ENCODE results near the gene ZBTB11. TPM values are rescaled to one million over a fixed set of nuclear protein-coding genes. Genes with fewer than 3 reads are reported as not detected.
"Not testable (repeated sequence)": the region's sequence is repeated elsewhere in the genome, so short reads cannot be mapped to it uniquely, and the experiment has no call there.

Gene ZBTB11
- polyA plus RNA-seq, 10 donors: 12.6 to 18.7 (median 16.8) TPM

GRCh38 chr3:101623656-101624055 is 53.3 kb downstream of the ZBTB11 start:
- DNase-seq: no peak

GRCh38 chr3:101619734-101620133 is 57.2 kb downstream of the ZBTB11 start:
- DNase-seq: no peak

DNA sequence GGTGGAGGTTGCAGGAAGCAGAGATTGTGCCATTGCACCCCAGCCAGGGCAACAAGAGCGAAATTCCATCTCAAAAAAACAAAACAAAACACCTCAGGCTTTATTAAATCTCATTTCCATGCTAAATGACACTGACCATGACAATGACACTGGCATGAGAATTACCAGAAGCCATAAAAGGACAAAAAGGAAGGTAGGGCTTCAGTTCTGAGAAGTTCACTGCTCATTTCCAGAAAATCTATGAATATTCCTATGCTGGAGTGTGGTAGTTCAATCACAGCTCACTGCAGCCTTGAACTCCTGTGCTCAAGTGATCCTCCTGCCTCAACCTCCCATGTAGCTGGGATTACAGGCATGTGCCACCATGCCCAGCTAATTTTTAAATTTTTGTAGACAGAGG is 58.2 kb downstream of the ZBTB11 start:
- DNase-seq: no peak

DNA sequence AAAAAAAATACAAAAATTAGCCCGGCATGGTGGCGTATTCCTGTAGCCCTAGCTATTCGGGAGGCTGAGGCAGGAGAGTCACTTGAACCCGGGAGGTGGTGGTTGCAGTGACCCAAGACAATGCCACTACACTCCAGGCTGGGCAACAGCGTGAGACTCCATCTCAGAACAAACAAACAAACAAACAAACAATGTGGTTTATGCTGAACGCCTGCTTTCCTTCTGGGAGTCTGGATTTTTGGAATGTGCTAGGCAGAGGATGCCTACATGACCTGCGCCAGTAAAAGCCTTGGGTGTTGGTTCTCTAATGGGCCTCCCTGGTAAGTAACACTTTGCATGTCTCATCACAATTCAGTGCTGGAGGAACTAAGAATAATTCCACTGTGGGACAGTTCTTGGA is 59.5 kb downstream of the ZBTB11 start:
- DNase-seq: no peak

DNA sequence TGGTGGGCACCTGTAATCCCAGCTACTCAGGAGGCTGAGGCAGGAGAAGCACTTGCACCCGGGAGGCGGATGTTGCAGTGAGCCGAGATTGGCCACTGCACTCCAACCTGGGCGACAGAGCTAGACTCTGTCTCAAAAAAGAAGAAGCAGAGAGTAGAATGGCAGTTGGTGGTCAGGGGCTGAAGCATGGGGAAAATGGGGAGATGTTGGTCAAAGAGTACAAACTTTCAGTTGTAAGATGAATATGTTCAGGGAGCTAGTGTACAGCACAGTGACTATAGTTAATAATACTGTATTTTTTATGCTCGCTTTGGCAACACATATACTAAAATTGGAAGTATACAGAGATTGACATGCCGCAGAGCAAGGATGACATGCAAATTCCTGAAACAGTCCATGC is 61.4 kb downstream of the ZBTB11 start:
- DNase-seq: no peak

DNA sequence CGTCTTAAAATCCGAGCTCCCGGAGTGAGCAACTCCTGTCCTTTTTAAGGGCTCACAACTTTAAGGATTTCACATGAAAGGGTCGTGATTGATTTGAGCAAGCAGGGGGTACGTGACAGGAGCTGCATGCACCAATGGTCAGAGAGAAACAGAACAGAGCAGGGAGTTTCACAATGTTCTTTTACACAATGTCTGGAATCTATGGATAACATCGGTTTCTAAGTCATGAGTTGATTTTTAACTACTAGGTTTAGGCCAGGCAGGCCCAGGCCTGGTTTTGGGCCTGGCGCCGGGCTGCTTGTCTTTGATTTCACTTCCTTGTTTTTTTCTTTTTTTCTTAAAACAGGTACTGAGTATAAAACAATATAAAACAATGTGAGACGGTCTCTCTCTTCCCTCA is 63.9 kb downstream of the ZBTB11 start:
- DNase-seq: not testable (repeated sequence)

DNA sequence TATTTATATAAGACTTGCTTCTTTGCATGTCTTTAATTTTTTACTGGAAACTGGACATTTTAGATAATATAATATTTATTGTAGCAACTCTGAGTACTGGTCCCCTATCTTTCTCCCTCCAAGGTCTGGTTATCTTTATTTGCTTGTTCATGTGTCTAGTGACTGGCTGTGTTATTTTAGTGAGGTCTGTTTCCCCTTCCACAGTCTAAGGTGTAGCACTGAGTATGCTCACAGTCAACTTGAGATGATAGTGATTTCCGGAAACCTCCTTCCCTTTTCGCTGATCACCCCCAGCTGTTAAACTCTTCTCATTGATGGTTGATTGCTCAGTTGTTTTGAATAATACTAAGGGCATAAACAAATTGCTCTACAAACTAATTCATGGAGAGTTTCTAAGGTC is 65.9 kb downstream of the ZBTB11 start:
- DNase-seq: no peak

DNA sequence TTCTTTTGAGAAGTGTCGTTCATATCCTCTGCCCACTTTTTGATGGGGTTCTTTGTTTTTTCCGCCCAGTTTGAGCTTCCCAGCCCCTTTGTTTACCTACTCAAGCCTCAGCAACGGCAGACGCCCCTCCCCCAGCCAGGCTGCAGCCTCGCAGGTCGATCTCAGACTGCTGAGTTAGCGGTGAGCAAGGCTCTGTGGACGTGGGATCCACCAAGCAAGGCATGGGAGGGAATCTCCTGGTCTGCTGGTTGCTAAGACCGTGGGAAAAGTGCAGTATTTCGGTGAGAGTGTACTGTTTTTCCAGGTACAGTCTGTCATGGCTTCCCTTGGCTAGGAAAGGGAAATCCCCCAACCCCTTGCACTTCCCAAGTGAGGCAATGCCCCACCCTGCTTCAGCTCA is 71.5 kb downstream of the ZBTB11 start:
- DNase-seq: not testable (repeated sequence)

DNA sequence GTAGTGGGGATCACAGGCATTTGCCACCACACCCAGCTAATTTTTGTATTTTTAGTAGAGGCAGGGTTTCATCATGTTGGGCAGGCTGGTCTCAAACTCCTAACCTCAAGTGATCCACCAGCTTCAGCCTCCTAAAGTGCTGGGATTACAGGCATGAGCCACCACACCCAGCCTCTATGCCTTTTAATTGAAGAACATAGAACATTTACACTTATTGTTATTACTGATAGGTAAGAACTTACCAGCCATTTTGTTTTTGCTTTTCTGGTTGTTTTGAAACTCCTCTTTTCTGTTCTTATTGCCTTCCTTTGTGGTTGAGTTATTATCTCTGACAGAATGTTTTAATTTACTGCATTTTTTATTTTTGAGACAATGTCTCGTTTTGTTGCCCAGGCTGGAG is 73.7 kb downstream of the ZBTB11 start:
- DNase-seq: no peak

GRCh38 chr3:101602731-101603130 is 74.2 kb downstream of the ZBTB11 start:
- no peak for DNase-seq

Other genes starting within 250 kb of the ZBTB11 start
- 10 to 100 TPM; 26.4 to 54.6 (median 37.7) TPM for gene SENP7, start 163.9 kb downstream of the ZBTB11 start, polyA plus RNA-seq (ENCODE audit: insufficient read length in 10 of 10)
- gene TRMT10C, start 115.3 kb downstream of the ZBTB11 start, polyA plus RNA-seq (ENCODE audit: insufficient read length in 10 of 10): 10 to 100 TPM; 21.7 to 30.6 (median 24.9) TPM
- 100 to 1,000 TPM; 107 to 156 (median 143) TPM for gene PCNP, start 103.0 kb downstream of the ZBTB11 start, polyA plus RNA-seq (ENCODE audit: insufficient read length in 10 of 10)
- 1,000 to 10,000 TPM; 1,798 to 2,309 (median 1,999) TPM for gene RPL24, start 9.6 kb upstream of the ZBTB11 start, polyA plus RNA-seq (ENCODE audit: insufficient read length in 10 of 10)
- 10 to 100 TPM in 9 of 10 donors, 1 to 10 TPM in 1; 8.8 to 16.1 (median 11.7) TPM for gene CEP97, start 47.5 kb upstream of the ZBTB11 start, polyA plus RNA-seq (ENCODE audit: insufficient read length in 10 of 10)
- 10 to 100 TPM; 13.7 to 24.1 (median 19.0) TPM for gene NXPE3, start 102.1 kb upstream of the ZBTB11 start, polyA plus RNA-seq (ENCODE audit: insufficient read length in 10 of 10)
- gene NFKBIZ, start 172.4 kb upstream of the ZBTB11 start, polyA plus RNA-seq (ENCODE audit: insufficient read length in 10 of 10): 10 to 100 TPM in 2 of 10 donors, 1 to 10 TPM in 8; 1.1 to 24.1 (median 3.7) TPM